HG03097 (cell line): ENCODE results near the gene SMIM1.

Experiments used
- ATAC-seq: cut with Tn5 transposase; IDR thresholded peaks from one replicate; pipeline ENCODE4 v1.9.1; 2021; ENCODE audit not compliant: unreplicated experiment, low FRiP score

Gene SMIM1

GRCh38 chr1:3753656-3754454 lies 18.7 kb upstream of the SMIM1 start:
- ATAC-seq, result no peak

DNA sequence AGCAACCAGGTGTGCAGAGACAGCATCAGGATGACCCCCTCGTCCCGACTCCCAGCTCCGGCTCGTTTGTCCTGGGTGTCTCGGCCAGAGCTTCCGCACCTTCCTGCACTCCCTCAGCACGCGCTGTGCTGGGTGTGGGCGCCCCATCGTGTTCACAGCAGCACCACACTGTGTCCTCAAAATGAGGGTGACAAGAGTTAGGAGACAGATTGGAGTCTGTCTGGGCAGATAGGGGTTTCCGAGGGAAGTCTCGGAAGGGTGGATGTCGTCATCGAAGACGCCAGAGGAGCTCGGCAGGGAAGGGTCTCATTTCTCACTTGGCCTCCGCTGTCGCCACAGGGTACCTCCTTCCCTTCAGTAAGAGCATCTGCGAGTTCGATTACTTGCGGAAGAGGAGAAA lies 16.2 kb upstream of the SMIM1 start:
- ATAC-seq, result no peak

GRCh38 chr1:3759164-3759563 lies 13.4 kb upstream of the SMIM1 start:
- no peak for ATAC-seq

DNA sequence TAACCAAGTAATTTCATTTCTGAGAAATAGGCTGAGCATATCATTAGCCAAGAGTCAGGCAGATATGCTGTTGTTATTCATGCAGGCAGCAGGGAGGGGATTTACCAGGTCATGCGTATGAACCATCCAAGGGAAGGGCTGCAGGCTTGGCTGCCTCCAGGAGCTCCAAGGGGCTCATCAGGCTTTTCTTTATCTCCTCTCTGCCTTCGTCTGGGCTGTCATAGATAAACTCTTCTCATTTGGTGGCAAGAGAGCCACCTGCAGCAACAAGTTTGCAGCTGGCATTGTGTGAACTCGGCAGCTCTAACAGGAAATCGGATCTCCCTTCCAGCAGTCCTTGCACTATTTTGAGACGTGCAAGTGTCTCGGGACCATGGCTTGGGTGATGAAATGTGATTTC lies 12.8 kb upstream of the SMIM1 start:
- ATAC-seq, result no peak

DNA sequence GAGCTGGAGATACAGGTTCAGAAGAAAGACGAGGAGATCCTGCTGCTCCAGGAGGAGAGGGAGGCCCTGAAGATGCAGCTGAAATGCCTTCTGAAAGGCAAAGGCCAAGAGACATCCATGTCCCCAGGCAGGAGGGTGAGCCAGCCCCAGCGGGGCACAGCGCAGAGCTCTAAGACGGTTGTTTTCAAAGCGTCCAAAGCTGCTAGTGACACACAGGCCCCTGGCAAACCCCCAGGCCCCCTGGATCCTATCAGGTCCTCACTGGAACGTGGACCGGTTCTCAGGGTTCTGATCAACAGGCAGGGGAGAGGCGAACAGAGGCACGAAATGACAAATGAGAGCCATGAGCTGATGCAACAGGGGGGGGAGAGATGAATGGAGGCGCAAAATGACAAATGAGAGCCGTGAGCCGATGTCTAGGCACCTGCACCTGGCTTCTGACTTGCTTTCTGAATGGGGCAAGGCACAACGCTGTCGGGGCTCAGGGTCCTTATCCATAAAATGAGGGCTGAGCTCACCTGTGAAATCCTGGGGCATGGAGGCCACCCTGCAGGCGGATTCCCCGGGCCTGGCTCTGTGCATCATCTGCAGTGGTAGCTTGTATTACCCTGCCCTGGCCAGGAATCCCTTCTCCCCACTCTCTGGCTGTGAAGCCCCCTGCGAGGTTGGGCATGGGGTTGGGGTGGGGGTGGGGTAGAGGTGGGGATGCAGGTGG lies 11.1 kb upstream of the SMIM1 start:
- ATAC-seq, result no peak

DNA sequence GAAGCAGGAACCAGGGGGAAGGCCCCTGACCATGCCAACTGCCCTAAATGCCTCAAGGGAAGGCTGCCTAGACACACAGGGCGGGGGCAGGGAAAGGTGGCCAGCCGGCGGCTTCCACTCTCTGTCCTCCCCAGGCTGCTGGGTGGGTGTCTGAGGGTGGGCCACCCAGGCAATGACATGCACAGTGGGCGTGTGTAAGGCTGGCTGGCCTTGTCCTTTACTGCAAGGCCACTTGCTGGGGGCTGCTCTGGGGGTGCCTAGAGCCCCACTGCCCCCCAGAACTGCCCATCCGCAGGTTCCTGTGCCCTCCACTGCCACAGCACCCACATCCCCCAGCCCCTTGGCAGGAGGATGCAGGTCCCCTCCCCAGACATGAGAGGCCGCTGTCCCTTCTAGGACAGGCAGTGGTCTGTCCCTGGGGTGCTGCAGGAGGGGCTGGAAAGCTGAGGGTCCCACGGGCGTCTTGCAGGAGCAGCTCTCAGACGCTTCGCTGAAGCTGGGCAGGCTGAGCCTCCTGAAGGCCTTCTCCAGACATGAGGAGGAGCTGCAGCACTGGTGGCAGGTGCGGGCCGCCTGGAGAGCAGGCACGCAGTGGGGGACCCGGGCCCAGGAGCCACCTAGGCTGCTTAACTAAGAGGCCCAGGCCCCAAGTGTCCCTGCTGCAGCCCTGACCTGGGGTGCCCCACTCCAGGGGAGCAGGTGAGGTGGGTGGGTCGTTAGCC lies 10.2 kb upstream of the SMIM1 start:
- ATAC-seq, result no peak

- ATAC-seq, result no peak
Measured at GRCh38 chr1:3762873-3763228, 9.7 kb upstream of the SMIM1 start.

- no peak for ATAC-seq
Measured at GRCh38 chr1:3763351-3764125, 9.0 kb upstream of the SMIM1 start.

DNA sequence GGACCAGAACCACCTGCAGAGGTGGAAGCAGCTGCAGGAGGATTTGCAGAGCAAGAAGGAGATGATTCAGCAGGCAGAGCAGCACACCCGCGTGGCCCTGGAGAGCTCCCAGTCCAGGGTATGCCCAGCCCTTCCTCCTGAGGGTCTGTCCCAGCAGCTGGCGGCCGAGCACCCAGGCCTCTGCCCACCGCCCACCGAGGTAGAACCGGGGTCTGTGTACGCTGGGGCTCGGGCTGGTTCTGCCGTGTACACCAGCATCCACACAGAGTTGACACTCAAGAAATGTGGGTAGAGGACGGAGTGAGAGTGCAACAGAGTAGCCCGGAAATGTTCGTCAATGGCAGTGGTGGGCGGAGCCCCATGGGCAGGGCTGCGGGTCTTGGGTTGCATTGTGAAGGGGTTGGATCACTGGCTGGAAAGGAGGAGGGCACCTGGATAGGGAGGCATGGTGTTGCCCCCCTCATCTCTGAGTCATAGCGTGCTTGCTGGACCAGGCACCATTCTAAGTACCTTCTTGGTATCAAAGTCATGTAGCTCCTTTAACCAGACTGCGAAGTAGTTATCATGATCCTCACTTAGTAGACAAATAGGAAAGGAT lies 5.1 kb upstream of the SMIM1 start:
- ATAC-seq, result no peak

GRCh38 chr1:3768811-3769390 lies 3.6 kb upstream of the SMIM1 start:
- no peak for ATAC-seq

DNA sequence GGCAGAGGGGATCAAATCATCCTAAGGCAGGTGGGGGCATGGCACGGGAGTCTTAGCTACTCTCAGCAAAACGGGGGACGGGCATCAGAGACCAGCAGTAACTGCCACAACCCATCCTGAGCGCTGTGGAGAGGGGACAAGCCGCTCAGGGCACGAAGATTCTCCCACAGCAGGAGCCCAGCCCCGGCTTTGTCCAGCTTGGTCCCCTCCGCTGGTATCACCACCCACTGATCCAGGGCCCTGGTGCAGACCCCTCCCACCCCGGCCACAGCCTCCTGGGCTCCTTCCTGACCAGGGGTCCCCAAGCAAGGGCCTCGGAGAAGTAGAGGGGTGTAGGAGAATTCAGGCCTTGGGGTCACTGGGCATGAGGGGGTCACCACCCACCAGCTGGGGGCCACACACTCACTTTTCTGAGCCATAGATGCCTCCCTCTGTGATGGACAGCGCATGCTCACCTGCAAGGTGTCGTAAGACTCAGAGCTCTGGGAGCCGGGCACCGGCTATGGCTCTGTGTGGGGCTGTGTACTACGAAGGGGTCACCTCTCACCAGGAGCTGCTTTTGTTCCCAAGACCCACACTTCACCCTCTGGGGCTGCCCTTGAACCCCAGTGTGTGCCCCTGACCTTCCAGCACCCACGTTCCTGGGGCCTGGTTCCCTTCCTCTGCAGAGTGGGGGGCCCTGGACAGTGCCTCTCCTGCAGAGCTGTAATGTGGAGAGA lies 2.3 kb upstream of the SMIM1 start:
- ATAC-seq, result no peak

- no peak for ATAC-seq
Measured at GRCh38 chr1:3771108-3772026, 1.2 kb upstream of the SMIM1 start.

GRCh38 chr1:3772027-3772714 lies 378 bp upstream of the SMIM1 start:
- no peak for ATAC-seq

DNA sequence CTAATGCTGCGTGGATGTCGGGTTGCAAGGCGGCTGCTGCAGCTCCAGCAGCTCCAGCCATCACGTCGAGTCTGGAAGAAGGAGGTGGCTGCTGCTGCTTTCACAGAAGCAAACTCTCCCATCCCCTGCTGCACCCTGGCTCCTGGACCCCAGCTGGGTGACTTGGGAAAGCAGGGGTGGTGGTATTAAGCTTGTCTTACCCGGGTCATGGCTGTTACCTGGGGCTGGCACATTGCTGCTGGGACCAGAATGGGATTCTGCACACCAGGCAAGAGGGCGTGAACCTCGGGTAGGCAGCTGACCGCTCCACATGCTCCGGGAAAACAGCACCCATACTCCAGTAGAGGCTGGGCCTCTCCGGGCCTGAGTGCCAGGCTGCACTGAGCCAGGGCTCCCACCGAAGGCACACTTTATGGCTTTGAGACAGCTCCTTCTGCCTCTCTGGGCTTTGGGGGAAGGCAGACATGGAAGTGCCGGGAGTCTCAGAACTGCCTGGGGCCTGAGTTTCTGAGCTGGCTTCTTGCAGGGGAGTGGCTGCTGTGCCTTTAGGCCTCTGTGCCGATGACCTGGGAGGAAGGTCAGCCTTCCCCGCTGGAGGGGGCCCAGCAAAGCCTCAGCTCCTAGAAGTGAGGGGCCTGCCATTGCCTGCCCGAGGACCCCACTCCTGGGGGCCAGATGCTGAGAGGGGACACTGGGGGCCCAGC lies 1.2 kb downstream of the SMIM1 start:
- no peak for ATAC-seq

GRCh38 chr1:3774276-3774945 lies 1.9 kb downstream of the SMIM1 start:
- ATAC-seq, result no peak

- no peak for ATAC-seq
Measured at GRCh38 chr1:3774946-3775489, 2.5 kb downstream of the SMIM1 start.
